GM18499 (cell line): ENCODE results near the gene B2M.
"Not testable (repeated sequence)": the region's sequence is repeated elsewhere in the genome, so short reads cannot be mapped to it uniquely, and the experiment has no call there.

ENCODE experiments used
- ATAC-seq: cut with Tn5 transposase; IDR thresholded peaks from one replicate; pipeline ENCODE4 v1.9.1; 2021; ENCODE audit warnings: moderate number of reproducible peaks; ENCODE audit not compliant: insufficient read depth, unreplicated experiment

B2M gene

DNA sequence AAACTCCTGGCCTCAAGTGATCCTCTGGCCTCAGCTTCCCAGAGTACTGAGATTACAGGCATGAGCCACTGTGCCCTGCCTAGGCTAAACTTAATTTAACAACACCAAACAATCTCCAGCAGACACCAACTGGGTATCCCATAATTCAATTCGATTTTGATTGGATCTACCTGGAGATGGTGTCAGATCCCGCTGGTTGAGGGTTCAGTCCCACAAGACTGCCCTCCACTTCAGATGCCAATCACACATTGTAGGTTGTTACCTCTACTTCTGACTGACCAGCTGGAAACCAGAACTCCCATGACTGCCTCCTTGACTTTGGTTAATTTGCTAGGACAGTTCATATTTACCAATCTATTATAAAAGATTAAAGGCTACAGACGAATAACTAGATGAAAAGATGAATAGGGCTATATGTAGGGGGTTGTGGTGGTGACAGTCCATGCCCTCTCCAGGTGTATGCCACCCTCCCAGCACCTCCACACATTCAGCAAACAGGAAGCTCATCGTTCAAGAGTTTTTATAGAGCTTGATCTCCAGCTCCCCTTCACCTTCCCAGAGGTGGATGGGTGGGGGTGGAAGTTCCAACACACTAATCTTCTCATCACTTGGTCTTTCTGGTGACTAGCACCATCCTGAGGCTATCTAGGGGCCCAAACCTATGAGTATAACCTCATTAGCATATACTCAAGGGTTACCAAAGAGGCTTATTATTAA lies 9.3 kb downstream of the B2M start:
- no peak for ATAC-seq

DNA sequence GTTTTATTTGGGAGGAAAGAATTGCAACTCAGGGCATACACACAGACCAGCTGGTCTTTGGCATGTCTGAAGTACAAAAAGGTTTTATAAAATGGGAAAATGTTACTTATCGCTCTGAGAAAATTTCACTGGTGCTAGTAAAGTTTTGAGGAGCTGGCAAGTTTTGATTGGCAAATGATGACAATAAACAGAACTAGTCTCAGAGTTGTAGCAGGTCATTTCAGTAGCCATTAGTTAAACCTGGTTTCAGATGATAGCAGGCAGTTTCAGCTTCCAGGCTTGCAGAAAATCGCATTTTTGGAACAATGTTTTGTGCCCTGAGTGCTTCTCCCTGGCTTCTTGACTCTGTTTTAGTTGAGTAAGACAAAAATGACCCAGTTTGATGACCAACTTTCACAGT lies 10.7 kb downstream of the B2M start:
- no peak for ATAC-seq

DNA sequence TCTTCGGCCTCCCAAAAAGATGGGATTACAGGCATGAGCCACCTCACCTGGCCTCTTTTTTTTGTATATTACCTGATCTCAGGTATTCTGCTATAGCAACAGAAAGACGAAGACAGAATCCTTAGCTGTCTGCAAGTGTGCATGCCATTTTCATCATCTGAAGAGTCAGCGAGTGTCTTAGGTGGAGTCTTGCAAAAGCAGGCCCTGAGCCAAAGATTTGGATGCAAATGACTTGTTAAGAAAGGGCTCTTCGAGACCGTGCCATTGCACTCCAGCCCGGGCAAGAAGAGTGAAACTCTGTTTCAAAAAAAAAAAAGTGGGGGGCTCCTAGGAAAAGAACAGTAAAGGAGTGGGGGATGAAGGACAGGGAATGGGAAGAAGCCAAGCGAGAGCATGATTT lies 14.8 kb downstream of the B2M start:
- no peak for ATAC-seq

DNA sequence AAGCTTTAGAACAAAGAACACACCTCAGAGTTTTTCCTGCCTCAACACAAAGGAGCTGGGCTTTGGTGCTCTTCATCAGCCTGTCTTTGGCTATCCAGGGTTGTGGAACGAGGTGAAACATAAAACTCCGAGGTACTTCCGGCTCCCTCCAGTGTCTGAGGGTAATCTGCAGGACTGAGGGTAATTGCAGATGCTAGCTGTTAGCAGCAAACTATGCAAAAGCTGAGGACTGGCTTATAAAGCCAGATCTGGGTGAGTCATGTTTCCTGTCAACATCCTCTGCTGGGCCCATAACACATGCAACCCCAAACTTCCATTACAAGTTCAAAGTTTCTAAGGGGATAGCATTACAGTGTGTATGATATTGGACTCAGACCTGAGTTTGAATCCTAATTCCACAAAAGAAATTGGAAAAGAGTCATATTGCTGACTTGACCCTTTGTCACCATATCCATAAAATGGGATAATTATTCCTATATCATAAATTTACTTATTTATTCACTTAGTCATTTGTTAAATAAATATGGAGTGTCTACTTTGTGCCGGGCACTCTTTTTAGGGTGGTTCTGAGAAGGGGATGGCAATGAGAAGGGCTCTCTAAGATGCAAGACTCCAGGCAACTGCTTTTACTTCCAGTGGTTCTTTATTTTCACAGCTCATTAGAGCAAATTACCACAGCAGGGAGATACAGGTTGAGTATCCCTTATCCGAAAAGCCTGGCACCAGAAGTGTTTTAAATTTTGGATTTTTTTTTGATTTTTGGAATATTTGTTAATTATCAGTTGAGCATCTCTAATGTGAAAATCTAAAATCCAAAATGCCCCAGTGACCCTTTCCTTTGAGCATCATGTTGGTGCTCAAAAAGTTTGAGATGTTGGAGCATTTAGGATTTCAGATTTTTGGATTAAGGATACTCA lies 15.5 kb downstream of the B2M start:
- peak; percentile 41 for ATAC-seq

DNA sequence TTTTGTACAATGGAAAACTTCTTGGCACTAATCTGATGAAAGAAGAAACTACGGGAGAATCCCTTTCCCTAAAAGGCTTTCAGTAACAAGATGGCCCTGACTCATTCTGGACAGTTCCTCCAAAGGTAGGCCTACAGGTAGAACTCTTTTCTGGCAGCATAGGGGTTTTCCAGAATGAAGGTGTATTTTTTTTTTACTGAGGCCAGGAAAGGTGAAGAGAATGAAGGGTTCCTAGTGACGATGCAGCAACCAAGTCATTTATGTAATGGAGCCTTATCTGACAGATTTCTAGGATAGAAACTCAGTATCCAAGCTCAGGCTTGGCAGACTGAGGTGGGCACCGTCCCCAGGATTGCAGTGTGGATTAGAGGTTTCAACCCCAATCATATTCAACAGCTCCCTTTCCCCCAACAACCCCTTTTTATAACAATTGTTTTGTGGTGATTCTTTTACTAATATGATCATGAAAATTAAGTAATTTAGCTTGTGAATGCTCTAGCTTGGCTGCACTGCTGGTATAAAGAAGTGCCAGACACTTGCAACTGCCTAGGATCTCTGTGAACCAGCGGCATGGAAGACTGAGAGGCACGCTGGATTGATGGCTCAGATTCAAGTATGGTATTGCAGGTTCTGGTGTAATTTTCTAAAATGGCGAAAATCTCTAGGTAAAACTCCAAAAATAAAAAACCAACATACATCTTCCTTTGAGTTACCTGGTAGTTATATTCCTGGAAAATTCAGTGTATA lies 16.3 kb downstream of the B2M start:
- no peak for ATAC-seq

DNA sequence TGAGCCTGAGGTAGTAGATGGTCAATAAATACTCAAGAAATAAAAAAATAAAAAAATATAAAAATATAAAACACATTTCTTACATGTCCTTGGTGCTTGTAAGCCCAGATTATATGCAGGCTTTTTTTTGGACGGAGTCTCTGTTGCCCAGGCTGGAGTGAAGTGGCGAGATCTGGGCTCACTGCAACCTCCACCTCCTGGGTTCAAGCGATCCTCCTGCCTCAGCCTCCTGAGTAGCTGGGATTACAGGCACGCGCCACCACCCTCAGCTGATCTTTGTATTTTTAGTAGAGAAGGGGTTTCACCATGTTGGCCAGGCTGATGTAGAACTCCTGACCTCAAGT lies 16.9 kb downstream of the B2M start:
- not testable (repeated sequence) for ATAC-seq

DNA sequence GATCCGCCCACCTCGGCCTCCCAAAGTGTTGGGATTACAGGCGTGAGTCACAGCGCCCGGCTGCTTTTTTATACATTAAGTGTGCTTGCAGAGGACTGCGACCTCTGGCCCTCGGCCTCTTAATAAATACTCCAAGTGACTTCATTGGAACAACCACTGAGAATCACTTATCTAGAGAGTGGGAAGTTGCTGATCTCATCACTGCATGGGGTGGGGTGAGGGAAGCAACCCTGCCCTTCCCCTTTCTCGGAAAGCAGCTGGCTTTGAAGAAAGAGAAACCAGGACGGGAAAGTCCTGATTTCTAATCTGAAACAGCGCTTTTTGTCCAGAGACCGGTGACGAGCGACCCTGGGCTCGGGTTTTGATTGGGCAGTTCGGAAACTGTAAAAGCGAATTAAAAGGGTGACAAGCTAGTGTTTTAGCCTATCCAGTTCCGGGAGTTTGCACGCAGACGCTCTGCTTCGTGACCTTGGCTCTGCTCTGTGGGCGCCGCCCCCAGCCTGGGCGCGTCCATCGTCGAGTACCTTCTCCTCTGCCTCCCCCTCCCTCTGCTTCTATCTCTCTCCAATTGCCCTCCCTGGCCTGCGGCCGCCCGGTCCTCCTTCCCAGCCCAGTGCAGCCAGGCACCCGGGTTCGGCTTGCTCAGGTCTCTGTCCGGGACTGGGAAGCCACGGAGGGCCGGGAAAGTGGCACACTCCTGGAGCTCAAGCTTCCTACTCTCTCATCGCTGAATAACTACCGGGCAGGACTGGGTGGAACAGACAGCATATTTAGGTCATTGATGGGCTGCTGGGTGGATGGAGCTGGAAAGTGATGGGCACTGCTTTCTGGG lies 17.5 kb downstream of the B2M start:
- ATAC-seq, result peak; percentile 52

DNA sequence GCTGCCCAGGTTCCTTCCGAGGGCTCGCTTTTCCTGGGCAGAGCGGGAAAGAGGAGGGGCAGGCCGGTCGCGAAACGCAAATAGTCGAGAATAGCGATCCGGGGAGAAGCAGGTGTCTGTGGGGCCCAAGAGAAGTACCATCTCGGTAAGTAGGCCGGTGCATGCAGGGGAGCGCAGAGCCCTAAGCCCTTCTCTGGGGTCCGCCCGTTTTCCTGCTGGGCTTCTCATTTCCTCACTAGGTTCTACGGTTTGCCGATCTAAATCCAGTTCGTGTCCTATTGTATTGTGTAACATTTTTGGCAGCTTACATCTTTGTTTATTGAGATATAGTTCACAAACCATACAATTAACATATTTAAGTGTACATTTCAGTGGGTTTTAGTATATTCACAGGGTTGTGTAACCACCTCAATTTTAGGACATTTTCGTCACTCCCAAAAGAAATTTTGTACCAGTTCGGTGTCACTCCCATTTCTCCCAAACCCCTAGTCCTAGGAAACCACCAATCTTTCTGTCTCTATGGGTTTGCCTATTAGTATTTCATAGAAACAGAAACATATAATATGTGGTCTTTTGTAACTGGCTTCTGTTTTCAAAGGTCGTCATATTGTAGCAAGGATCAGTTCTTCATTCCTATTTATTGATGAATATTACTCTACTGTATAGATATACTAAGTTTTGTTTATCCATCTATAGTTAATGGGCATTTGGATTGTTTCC lies 18.3 kb downstream of the B2M start:
- ATAC-seq, result no peak

DNA sequence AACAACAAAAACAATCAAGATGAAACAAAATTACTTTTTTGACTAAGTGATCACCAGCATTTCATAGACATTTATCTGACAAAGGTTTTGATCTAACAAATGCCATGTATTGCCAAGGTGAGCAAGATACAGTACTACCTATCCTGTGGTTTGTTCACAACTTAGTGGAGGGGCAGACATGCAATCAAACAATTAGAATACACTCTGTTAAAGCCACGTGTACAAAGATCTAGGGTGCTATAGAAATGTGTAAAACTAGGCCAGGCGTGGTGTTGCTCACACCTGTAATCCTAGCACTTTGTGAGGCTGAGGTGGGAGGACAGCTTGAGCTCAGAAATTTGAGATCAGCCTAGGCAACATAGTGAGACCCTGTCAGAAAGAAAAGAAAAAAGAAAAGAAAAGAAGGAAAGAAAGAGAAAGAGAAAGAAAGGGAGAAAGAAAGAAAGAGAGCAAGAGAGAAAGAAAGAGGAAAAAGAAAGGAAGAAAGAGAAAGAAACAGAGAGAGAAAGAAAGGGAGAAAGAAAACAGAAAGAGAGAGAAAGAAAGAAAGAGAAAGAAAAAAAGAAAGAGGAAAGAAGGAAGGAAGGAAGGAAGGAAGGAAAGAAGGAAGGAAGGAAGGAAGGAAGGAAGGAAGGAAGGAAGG lies 23.6 kb downstream of the B2M start:
- no peak for ATAC-seq

DNA sequence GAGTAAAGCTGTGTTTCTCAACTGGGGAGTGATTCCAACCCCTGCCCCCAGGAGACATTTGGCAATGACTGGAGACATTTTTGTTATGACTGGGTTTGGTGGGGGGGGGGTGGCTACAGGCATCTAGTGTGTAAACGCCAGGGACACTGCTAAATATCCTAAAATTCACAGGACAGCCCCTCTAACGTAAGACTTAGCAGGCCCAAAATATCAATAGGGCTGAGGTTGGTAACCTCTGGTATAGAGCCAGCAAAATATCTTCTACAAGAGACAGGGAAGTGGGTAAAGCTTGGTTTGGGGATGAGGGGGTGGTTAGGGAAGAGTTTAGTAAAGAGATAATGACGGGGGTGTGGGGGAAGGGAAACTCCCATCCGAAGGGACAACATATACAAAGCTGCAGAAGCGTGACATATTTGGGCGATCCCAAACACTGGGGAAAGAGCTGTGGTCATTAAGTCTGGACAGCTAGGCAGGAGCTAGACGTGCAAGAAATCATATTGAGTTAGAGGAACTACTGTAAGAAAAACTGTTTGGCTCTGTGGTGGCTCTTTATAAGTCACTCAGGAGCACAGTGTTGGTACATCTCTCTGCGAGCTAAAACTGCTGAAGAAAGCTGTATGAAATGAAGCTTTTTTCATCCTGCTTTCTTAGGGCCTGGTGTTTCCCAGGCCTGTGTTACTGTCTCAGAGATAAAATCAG lies 24.3 kb downstream of the B2M start:
- no peak for ATAC-seq

DNA sequence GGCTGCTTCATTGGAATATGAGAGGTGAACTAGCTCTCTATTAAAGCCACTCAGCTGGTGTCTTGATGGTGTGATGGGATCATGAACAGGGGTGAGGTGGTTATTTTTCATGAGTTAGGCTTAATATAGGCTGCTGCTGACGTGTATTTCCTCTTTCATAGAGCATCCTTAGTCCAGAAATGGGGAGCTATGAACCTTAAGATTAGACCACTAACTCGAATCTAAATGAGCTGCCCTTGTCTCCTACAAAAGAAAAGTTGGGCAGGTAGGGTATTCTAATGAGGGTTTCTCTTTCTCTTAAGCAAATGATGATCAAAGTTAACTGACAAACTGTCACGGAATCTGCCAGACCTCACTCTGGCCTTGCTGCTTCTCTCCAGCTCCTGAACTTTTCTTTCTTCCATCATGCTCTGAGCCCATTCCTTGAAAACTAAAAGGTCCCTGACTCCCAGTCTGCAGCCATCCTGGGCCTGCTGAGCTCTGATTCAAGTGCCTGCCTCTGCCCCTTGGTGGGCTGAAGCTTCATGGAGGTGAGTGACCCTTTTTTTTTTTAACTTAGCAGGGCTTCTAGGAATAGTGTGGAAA lies 25.0 kb downstream of the B2M start, which contains the start of gene TRIM69:
Gene TRIM69, plus strand, starts transcription at position 348 of the 585 bp plus-strand sequence. Its CDS starts 177 bp downstream, at position 525.
- ATAC-seq, result no peak

DNA sequence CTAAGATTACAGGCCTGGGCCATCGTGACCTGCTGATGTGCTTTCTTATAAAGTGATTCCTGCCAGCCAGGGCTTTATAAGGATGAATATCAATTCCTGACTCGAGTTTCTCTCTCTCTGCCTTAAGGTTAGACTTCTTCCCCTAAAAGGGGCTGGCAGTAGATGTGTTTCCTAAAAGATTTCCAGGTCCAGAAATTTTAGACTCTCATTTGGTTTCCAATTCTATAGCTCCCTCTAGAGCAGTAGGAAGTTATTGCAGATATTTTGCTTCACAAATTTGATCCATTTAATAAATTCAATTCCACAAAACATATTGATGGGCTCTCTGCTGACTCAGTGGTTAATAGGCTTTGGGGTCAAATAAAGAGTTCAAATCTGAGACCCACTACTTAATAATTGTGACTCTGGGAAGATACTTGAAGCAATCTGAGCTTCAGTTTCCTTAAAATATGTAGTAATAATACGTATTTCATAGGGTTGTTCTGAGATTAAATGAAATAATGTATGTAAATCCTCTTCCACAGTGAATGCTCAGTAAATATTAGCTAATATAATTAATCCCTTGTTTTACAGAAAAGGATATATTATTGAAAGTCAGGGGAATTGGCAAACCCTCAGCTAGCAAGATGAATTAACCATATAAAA lies 27.1 kb downstream of the B2M start:
- ATAC-seq, result no peak

DNA sequence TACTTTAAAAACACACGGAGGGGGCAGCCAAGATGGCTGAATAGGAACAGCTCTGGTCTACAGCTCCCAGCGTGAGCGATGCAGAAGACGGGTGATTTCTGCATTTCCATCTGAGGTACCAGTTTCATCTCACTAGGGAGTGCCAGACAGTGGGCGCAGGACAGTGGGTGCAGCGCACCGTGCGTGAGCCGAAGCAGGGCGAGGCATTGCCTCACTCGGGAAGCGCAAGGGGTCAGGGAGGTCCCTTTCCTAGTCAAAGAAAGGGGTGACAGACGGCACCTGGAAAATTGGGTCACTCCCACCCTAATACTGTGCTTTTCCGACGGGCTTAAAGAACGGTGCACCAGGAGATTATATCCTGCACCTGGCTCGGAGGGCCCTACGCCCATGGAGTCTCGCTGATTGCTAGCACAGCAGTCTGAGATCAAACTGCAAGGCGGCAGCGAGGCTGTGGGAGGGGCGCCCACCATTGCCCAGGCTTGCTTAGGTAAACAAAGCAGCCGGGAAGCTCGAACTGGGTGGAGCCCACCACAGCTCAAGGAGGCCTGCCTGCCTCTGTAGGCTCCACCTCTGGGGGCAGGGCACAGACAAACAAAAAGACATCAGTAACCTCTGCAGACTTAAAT lies 28.0 kb downstream of the B2M start:
- ATAC-seq, result not testable (repeated sequence)

DNA sequence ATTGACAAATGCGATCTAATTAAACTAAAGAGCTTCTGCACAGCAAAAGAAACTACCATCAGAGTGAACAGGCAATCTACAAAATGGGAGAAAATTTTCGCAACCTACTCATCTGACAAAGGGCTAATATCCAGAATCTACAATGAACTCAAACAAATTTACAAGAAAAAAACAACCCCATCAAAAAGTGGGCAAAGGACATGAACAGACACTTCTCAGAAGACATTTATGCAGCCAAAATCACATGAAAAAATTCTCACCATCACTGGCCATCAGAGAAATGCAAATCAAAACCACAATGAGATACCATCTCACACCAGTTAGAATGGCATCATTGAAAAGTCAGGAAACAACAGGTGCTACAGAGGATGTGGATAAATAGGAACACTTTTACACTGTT lies 32.1 kb downstream of the B2M start:
- ATAC-seq, result not testable (repeated sequence)

DNA sequence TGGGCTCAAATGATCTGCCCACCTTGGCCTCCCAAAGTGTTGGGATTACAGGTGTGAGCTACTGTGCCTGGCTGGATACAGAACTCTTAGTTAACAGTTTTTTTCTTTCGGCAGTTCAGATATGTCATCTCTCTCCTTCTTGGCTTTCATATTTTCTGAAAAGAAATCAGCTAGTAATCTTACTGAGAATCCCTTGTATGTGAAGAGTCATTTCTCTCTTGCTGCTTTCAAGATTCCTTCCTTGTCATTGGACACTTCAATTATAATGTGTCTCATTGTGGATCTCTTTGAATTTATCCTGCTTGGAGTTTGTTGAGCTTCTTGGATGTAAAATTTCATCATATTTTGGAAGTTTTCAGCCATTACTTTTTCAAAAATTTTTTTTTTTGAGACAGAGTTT lies 42.0 kb downstream of the B2M start:
- ATAC-seq, result no peak

DNA sequence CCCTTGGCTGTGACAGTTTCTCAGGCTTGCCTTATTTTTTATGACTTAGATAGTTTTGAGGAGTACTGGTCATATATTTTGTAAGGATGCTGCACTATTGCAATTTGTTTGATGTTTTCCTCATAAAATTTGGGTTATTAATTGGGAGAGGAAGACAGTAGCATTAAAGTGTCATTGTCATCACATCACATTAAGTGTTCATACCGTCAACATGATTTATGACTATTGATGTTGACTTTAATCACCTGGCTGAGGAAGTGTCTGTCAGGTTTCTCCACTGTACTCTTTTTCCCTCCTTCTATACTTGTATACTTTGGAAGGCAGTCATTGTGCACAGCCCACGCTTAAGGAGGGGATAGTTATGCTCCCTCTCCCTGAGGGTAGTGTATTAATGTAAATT lies 51.9 kb downstream of the B2M start:
- ATAC-seq, result no peak

DNA sequence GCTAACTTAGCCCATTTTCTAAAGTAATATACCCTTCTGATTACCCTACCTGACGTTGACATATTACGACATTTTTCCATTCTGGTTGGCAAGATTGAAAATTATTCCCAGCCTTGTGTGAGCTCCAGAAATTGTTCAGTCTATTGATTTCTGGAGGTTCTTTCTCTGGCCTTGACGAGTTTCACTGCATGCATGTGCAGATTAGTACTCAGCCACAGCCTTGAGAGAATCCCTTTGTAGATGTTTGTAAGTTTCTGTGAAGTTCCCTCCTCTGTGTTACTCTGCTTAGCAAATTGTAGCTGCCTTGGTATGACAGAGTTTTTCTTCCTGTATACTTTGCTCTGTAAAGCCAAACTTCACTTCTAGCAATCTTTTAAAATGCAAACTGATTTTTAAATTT lies 52.5 kb downstream of the B2M start:
- ATAC-seq, result no peak
